ENCODE measurements around the gene BTBD16. TPM values are rescaled to one million over a fixed set of nuclear protein-coding genes. Genes with fewer than 3 reads are reported as not detected.

BTBD16 gene
- total RNA-seq (2022; extraction: Qiagen RNA extraction; ENCODE audit: low read depth) = 0.22 to 0.92 TPM (median 0.58 TPM) in 5 replicates

DNA sequence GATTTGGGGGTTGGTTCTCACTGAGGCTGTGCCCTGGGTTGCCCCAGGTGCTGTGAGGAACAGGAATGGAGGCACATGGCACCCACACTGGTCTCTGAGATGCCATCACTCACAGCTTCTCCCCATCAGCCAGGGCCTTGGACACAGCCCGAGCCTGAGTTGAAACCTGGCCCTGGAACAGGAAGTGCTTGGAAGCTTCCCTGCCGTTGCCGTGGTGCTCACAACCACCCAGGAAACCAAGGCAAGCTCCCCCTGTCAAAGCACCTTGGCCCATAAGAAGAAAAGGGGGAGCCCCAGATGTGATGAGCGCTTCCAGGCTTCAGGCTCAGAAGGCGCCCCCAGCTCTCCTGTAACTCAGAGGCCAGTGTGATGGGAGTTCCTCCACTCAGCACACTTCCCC, at the start of gene BTBD16:
BTBD16 (plus strand) TSS at position 221 of the 400 bp plus-strand sequence. CDS start 3,786 bp downstream, outside the sequence.

GRCh38 chr10:122374237-122374858, 103.3 kb downstream of the BTBD16 start, which contains the start of gene PLEKHA1:
Gene PLEKHA1 (plus strand): TSS chr10:122374708. CDS start chr10:122393201, 18,493 bp downstream.

Other genes with a start within 250 kb of the BTBD16 start
- gene PLEKHA1, start 103.4 kb downstream of the BTBD16 start, total RNA-seq (2022; extraction: Qiagen RNA extraction; ENCODE audit: low read depth) = 14.0 to 24.7 TPM (median 21.3 TPM) in 5 replicates
- not detected in 5 replicates for gene ARMS2, start 183.4 kb downstream of the BTBD16 start, total RNA-seq (2022; extraction: Qiagen RNA extraction; ENCODE audit: low read depth)
- gene HTRA1, start 190.3 kb downstream of the BTBD16 start, total RNA-seq (2022; extraction: Qiagen RNA extraction; ENCODE audit: low read depth) = 52.3 to 62.8 TPM (median 54.3 TPM) in 5 replicates